ENCODE results near the gene LMX1B. TPM values are rescaled to one million over a fixed set of nuclear protein-coding genes. Genes with fewer than 3 reads are reported as not detected.

Gene LMX1B
- total RNA-seq, 1 donor from 2014 or later, result 1.3 TPM

- no peaks in the 10 kb centered on the region for H3K36me3 ChIP-seq
- no peak for DNase-seq
- no peaks in the 10 kb centered on the region for H3K4me1 ChIP-seq
- H3K27ac ChIP-seq (replicated peaks), result no peak overlapping the region
- intact Hi-C loops (cut with micrococcal nuclease), result no loop called here
- peaks cover 50% of the 10 kb centered on the region for H3K27me3 ChIP-seq (ENCODE audit: low read depth)
- no peaks in the 10 kb centered on the region for H3K9me3 ChIP-seq (replicated peaks)
- no peak for TF ChIP-seq CTCF (IDR thresholded peaks at IDR 0.05; ENCODE audit: borderline replicate concordance)
- H3K4me3 ChIP-seq, result no peak overlapping the region
Observed at GRCh38 chr9:126696401-126697145, 82.8 kb downstream of the LMX1B start.

- no peak for DNase-seq
- Histone ChIP-seq H3K4me1 (no peaks in the 10 kb centered on the region), H3K4me3 (no peak overlapping the region), H3K36me3 (no peaks in the 10 kb centered on the region), H3K27me3 (ENCODE audit: low read depth) (peaks cover 58% of the 10 kb centered on the region), H3K9me3 (replicated peaks) (no peaks in the 10 kb centered on the region), H3K27ac (replicated peaks) (no peak overlapping the region)
- TF ChIP-seq CTCF (IDR thresholded peaks at IDR 0.05; ENCODE audit: borderline replicate concordance), result no peak
- intact Hi-C loops (cut with micrococcal nuclease), result no loop called here
Observed at GRCh38 chr9:126697330-126697729, 83.6 kb downstream of the LMX1B start.

GRCh38 chr9:126698251-126698650 is 84.5 kb downstream of the LMX1B start:
- Histone ChIP-seq H3K9me3 (replicated peaks) (no peaks in the 10 kb centered on the region), H3K27me3 (ENCODE audit: low read depth) (peaks cover 60% of the 10 kb centered on the region), H3K27ac (replicated peaks) (no peak overlapping the region), H3K4me3 (no peak overlapping the region), H3K4me1 (no peaks in the 10 kb centered on the region), H3K36me3 (no peaks in the 10 kb centered on the region)
- no peak for TF ChIP-seq CTCF (IDR thresholded peaks at IDR 0.05; ENCODE audit: borderline replicate concordance)
- DNase-seq, result no peak
- intact Hi-C loops (cut with micrococcal nuclease), result no loop called here

- Histone ChIP-seq H3K27ac (replicated peaks) (no peak overlapping the region), H3K36me3 (no peaks in the 10 kb centered on the region), H3K4me1 (no peaks in the 10 kb centered on the region), H3K27me3 (ENCODE audit: low read depth) (peaks cover 60% of the 10 kb centered on the region), H3K4me3 (no peak overlapping the region), H3K9me3 (replicated peaks) (no peaks in the 10 kb centered on the region)
- no peak for TF ChIP-seq CTCF (IDR thresholded peaks at IDR 0.05; ENCODE audit: borderline replicate concordance)
- no peak for DNase-seq
- intact Hi-C loops (cut with micrococcal nuclease), result no loop called here
Observed at GRCh38 chr9:126698756-126699155, 85.0 kb downstream of the LMX1B start.

GRCh38 chr9:126699401-126699881 is 85.7 kb downstream of the LMX1B start:
- DNase-seq, result no peak
- Histone ChIP-seq H3K27ac (replicated peaks) (no peak overlapping the region), H3K9me3 (replicated peaks) (no peaks in the 10 kb centered on the region), H3K27me3 (ENCODE audit: low read depth) (peaks cover 64% of the 10 kb centered on the region), H3K4me1 (peaks cover 2% of the 10 kb centered on the region), H3K4me3 (no peak overlapping the region), H3K36me3 (no peaks in the 10 kb centered on the region)
- intact Hi-C loops (cut with micrococcal nuclease), result no loop called here
- TF ChIP-seq CTCF (IDR thresholded peaks at IDR 0.05; ENCODE audit: borderline replicate concordance), result no peak
